ENCODE data around the gene GPATCH8.

Gene GPATCH8

GRCh38 chr17:44503147-44504029, at the start of gene GPATCH8:
TSS of gene GPATCH8 (minus strand) at chr17:44503406. CDS start at chr17:44503370, 36 bp downstream.
- no peak for TF ChIP-seq JUND (IDR thresholded peaks at IDR 0.05; ENCODE audit: low read depth)
- peak; percentile 87 to 96 for DNase-seq (ENCODE audit: low read depth in 1 of 2, low spot score in 1 of 2)
- in situ Hi-C loops (cut with HindIII; ENCODE audit: low pct_unique_long_range_greater_than_20kb, low sequenced_read_pairs): no loop called here

- no peak for TF ChIP-seq JUND (IDR thresholded peaks at IDR 0.05; ENCODE audit: low read depth)
- DNase-seq (ENCODE audit: low read depth in 1 of 2, low spot score in 1 of 2): no peak
- in situ Hi-C loops (cut with HindIII; ENCODE audit: low pct_unique_long_range_greater_than_20kb, low sequenced_read_pairs): no loop called here
Measured at GRCh38 chr17:44552361-44552760, 49.2 kb upstream of the GPATCH8 start.

- in situ Hi-C loops (cut with HindIII; ENCODE audit: low pct_unique_long_range_greater_than_20kb, low sequenced_read_pairs): no loop called here
- DNase-seq (ENCODE audit: low read depth in 1 of 2, low spot score in 1 of 2): no peak
- no peak for TF ChIP-seq JUND (IDR thresholded peaks at IDR 0.05; ENCODE audit: low read depth)
Measured at GRCh38 chr17:44549686-44550085, 46.5 kb upstream of the GPATCH8 start.

- in situ Hi-C loops (cut with HindIII; ENCODE audit: low pct_unique_long_range_greater_than_20kb, low sequenced_read_pairs): no loop called here
- DNase-seq (ENCODE audit: low read depth in 1 of 2, low spot score in 1 of 2): no peak
- no peak for TF ChIP-seq JUND (IDR thresholded peaks at IDR 0.05; ENCODE audit: low read depth)
Measured at GRCh38 chr17:44548376-44549230, 45.4 kb upstream of the GPATCH8 start.

- no peak for TF ChIP-seq JUND (IDR thresholded peaks at IDR 0.05; ENCODE audit: low read depth)
- no peak for DNase-seq (ENCODE audit: low read depth in 1 of 2, low spot score in 1 of 2)
- in situ Hi-C loops (cut with HindIII; ENCODE audit: low pct_unique_long_range_greater_than_20kb, low sequenced_read_pairs): no loop called here
Measured at GRCh38 chr17:44547625-44548267, 44.5 kb upstream of the GPATCH8 start.

GRCh38 chr17:44546671-44547606, 43.7 kb upstream of the GPATCH8 start:
- in situ Hi-C loops (cut with HindIII; ENCODE audit: low pct_unique_long_range_greater_than_20kb, low sequenced_read_pairs): no loop called here
- no peak for TF ChIP-seq JUND (IDR thresholded peaks at IDR 0.05; ENCODE audit: low read depth)

GRCh38 chr17:44543905-44544523, 40.8 kb upstream of the GPATCH8 start:
- no peak for TF ChIP-seq JUND (IDR thresholded peaks at IDR 0.05; ENCODE audit: low read depth)
- DNase-seq (ENCODE audit: low read depth in 1 of 2, low spot score in 1 of 2): no peak
- in situ Hi-C loops (cut with HindIII; ENCODE audit: low pct_unique_long_range_greater_than_20kb, low sequenced_read_pairs): no loop called here

More at GRCh38 chr17:44546671-44547606, 43.7 kb upstream of the GPATCH8 start:
- no peak for DNase-seq (ENCODE audit: low read depth in 1 of 2, low spot score in 1 of 2)

- DNase-seq (ENCODE audit: low read depth in 1 of 2, low spot score in 1 of 2): peak; percentile 62 to 82
- no peak for TF ChIP-seq JUND (IDR thresholded peaks at IDR 0.05; ENCODE audit: low read depth)
- in situ Hi-C loops (cut with HindIII; ENCODE audit: low pct_unique_long_range_greater_than_20kb, low sequenced_read_pairs): no loop called here
Measured at GRCh38 chr17:44543213-44543904, 40.2 kb upstream of the GPATCH8 start.

- no peak for TF ChIP-seq JUND (IDR thresholded peaks at IDR 0.05; ENCODE audit: low read depth)
- in situ Hi-C loops (cut with HindIII; ENCODE audit: low pct_unique_long_range_greater_than_20kb, low sequenced_read_pairs): no loop called here
- DNase-seq (ENCODE audit: low read depth in 1 of 2, low spot score in 1 of 2): no peak
Measured at GRCh38 chr17:44541884-44542581, 38.8 kb upstream of the GPATCH8 start.

Data from T47D (cell line).